Activated naive CD4-positive, alpha-beta T cell treated with anti-CD3 and anti-CD28 coated beads, Interleukin-2, amount 50 U/mL, for 24 hours (primary cell): ENCODE results near the gene ERBB3.
A peak's percentile ranks its signal among the peaks of the same experiment; 100 is the strongest.

ENCODE experiments used
- H3K27ac Mint-ChIP-seq: one replicate; pipeline ENCODE4 v1.8.0; 2021; ENCODE audit warnings: mild to moderate bottlenecking, mixed read lengths
- H3K27me3 Mint-ChIP-seq: one replicate; pipeline ENCODE4 v1.8.0; 2021; ENCODE audit warnings: mixed read lengths
- H3K36me3 Mint-ChIP-seq: one replicate; pipeline ENCODE4 v1.8.0; 2021; ENCODE audit warnings: mixed read lengths
- H3K4me1 Mint-ChIP-seq: one replicate; pipeline ENCODE4 v1.8.0; 2021; ENCODE audit warnings: mixed read lengths
- H3K4me3 Mint-ChIP-seq: one replicate; pipeline ENCODE4 v1.8.0; 2021; ENCODE audit warnings: mild to moderate bottlenecking, mixed read lengths
- H3K9me3 Mint-ChIP-seq: one replicate; pipeline ENCODE4 v1.8.0; 2021; ENCODE audit warnings: mixed read lengths

The ERBB3 gene

GRCh38 chr12:56117778-56118687 lies 38.1 kb downstream of the ERBB3 start, which contains the start of gene ZC3H10:
TSS of gene ZC3H10 (plus strand) at chr12:56118266. CDS start at chr12:56120563, 2,297 bp downstream.
- peaks cover 20% of the 10 kb centered on the region for H3K4me1 Mint-ChIP-seq
- peaks cover 18% of the 10 kb centered on the region for H3K36me3 Mint-ChIP-seq
- peak within 1 kb of the TSS; percentile 95 for H3K4me3 Mint-ChIP-seq
- no peaks in the 10 kb centered on the region for H3K9me3 Mint-ChIP-seq
- H3K27me3 Mint-ChIP-seq, result no peaks in the 10 kb centered on the region
- H3K27ac Mint-ChIP-seq, result peak within 1 kb of the TSS; percentile 95

GRCh38 chr12:56118688-56119357 lies 38.9 kb downstream of the ERBB3 start:
- Mint-ChIP-seq H3K27ac (peak overlapping the region; percentile 91), H3K4me1 (peaks cover 23% of the 10 kb centered on the region), H3K9me3 (no peaks in the 10 kb centered on the region), H3K36me3 (peaks cover 14% of the 10 kb centered on the region), H3K27me3 (no peaks in the 10 kb centered on the region), H3K4me3 (peak overlapping the region; percentile 95)

- peaks cover 14% of the 10 kb centered on the region for H3K36me3 Mint-ChIP-seq
- peak overlapping the region; percentile 95 for H3K4me3 Mint-ChIP-seq
- no peaks in the 10 kb centered on the region for H3K27me3 Mint-ChIP-seq
- H3K27ac Mint-ChIP-seq, result peak overlapping the region; percentile 91
- H3K4me1 Mint-ChIP-seq, result peaks cover 29% of the 10 kb centered on the region
- no peaks in the 10 kb centered on the region for H3K9me3 Mint-ChIP-seq
Measured at GRCh38 chr12:56119361-56119796, 39.4 kb downstream of the ERBB3 start.

DNA sequence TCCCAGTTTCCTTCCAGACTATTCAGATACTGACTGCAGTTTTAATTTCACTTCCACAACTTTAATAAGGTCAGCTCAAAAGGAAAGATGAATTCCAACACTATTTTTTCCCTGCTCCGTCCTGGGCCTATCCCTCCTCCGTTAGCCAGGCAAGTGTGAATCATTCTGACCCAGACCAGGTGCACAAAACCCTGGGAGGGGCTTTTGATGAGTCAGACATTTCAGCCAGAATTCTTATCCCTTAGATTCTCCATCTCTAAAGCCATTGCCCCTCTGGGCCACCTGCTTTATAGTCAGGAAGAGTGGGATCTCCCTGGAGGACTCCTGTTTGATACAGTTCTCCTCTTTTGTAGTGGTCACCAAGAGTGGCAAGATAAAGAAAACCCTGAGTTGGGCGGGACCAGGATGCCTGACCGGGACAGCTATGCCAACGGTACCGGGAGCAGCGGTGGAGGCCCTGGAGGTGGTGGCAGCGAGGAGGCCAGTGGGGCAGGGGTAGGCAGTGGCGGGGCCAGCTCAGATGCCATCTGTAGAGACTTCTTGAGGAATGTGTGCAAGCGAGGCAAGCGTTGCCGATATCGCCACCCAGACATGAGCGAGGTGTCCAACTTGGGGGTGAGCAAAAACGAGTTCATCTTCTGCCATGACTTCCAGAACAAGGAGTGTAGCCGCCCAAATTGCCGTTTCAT lies 40.3 kb downstream of the ERBB3 start:
- H3K4me3 Mint-ChIP-seq, result peak overlapping the region; percentile 19
- peak overlapping the region; percentile 35 for H3K27ac Mint-ChIP-seq
- no peaks in the 10 kb centered on the region for H3K9me3 Mint-ChIP-seq
- H3K36me3 Mint-ChIP-seq, result peaks cover 14% of the 10 kb centered on the region
- peaks cover 34% of the 10 kb centered on the region for H3K4me1 Mint-ChIP-seq
- H3K27me3 Mint-ChIP-seq, result no peaks in the 10 kb centered on the region

DNA sequence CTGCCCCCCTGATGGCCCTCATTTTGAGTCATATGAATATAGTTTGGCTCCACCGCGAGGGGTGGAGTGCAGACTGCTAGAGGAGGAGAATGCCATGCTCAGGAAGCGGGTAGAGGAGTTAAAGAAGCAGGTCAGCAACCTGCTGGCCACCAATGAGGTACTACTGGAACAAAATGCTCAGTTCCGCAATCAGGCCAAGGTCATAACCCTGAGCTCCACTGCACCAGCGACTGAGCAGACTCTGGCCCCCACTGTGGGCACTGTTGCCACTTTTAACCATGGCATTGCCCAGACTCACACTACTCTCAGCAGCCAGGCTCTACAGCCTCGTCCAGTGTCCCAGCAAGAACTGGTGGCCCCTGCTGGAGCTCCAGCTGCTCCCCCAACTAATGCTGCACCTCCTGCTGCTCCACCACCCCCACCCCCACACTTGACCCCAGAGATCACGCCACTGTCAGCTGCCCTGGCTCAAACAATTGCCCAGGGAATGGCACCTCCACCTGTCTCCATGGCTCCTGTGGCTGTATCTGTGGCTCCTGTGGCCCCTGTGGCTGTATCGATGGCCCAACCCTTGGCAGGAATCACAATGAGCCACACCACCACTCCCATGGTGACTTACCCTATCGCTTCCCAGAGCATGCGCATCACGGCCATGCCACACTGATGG lies 41.4 kb downstream of the ERBB3 start:
- peak overlapping the region; percentile 51 for H3K27ac Mint-ChIP-seq

GRCh38 chr12:56122637-56123036 lies 42.7 kb downstream of the ERBB3 start:
- H3K36me3 Mint-ChIP-seq, result peaks cover 3% of the 10 kb centered on the region
- H3K27ac Mint-ChIP-seq, result no peak overlapping the region
- peaks cover 53% of the 10 kb centered on the region for H3K4me1 Mint-ChIP-seq
- no peaks in the 10 kb centered on the region for H3K27me3 Mint-ChIP-seq
- H3K4me3 Mint-ChIP-seq, result no peak overlapping the region
- no peaks in the 10 kb centered on the region for H3K9me3 Mint-ChIP-seq

More for the DNA sequence above, 41.4 kb downstream of the ERBB3 start:
- H3K4me3 Mint-ChIP-seq, result no peak overlapping the region
- H3K4me1 Mint-ChIP-seq, result peaks cover 40% of the 10 kb centered on the region
- H3K9me3 Mint-ChIP-seq, result no peaks in the 10 kb centered on the region
- no peaks in the 10 kb centered on the region for H3K27me3 Mint-ChIP-seq
- peaks cover 14% of the 10 kb centered on the region for H3K36me3 Mint-ChIP-seq

DNA sequence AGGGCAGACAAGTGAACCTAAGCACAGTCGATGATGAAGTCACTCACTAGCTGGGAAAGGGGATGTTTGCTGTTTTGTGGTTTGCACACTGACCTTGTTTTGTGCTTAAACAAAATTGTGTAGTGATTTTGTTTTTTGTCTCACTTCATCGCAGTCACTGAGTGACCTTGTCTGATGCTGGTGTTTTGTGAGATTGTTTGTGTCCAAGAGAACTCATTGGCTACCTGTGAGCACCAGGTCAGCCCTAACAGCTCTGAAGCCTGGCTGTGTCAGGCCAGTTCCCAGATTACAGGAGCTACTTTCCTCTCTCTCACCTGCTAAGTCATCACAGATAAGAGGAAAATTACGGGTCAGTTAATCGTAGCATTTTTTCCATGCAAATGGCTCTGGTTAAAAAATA lies 44.2 kb downstream of the ERBB3 start:
- Mint-ChIP-seq H3K9me3 (no peaks in the 10 kb centered on the region), H3K4me1 (peaks cover 47% of the 10 kb centered on the region), H3K4me3 (no peak overlapping the region), H3K36me3 (no peaks in the 10 kb centered on the region), H3K27ac (no peak overlapping the region), H3K27me3 (no peaks in the 10 kb centered on the region)

- H3K4me1 Mint-ChIP-seq, result peaks cover 60% of the 10 kb centered on the region
- peaks cover 3% of the 10 kb centered on the region for H3K36me3 Mint-ChIP-seq
- H3K9me3 Mint-ChIP-seq, result no peaks in the 10 kb centered on the region
- peak overlapping the region; percentile 74 for H3K27ac Mint-ChIP-seq
- no peaks in the 10 kb centered on the region for H3K27me3 Mint-ChIP-seq
- peak overlapping the region; percentile 92 for H3K4me3 Mint-ChIP-seq
Measured at GRCh38 chr12:56126732-56127239, 46.8 kb downstream of the ERBB3 start.

DNA sequence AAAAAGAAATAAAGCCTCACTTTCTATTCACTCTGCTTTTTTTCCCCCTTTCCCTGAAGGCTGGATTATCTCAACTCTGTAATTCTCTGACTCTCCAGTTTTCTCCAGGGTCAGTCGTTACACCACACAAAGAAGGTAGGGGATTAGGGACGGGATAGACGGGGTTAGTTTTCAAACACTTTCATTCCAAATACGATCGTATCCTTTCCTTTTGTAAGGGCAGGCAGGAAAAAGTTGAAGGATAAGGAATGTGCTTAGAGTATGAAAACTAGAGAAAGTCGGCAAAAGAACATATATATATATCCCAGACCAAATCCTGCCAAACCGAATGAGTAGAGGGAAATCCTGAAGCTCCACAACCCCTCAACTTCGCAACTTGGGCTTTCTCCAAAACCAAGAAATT lies 47.5 kb downstream of the ERBB3 start:
- H3K27ac Mint-ChIP-seq, result peak overlapping the region; percentile 93
- H3K36me3 Mint-ChIP-seq, result peaks cover 5% of the 10 kb centered on the region
- no peaks in the 10 kb centered on the region for H3K27me3 Mint-ChIP-seq
- H3K4me3 Mint-ChIP-seq, result peak overlapping the region; percentile 92
- H3K9me3 Mint-ChIP-seq, result no peaks in the 10 kb centered on the region
- H3K4me1 Mint-ChIP-seq, result peaks cover 67% of the 10 kb centered on the region

DNA sequence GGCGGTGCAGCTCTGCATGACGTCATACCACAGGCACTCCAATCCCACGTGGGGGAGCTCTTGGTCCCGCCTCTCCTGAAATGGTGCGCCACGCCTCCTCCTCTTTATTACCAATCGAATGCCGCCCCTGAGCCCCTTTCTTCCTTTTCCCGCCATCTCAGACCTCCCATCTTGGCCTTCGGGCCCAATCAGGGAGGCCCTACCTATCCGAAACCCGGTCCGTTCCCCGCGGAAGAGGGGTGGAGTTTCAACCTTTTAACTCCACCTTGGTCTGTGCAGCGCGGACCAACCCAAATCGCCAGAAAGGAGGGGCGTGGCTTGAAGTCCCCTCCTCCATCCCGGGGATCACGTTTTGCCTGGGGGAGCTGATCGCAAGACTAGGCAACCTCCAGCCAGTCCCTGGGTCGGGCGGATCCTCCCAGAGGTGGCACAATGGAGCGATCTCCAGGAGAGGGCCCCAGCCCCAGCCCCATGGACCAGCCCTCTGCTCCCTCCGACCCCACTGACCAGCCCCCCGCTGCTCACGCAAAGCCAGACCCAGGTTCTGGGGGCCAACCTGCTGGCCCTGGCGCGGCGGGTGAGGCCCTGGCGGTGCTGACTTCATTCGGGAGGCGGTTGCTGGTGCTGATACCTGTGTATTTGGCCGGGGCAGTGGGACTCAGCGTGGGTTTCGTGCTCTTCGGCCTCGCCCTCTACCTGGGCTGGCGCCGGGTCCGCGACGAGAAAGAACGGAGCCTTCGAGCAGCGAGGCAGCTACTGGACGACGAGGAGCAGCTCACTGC lies 48.1 kb downstream of the ERBB3 start, which contains the start of gene ESYT1:
ESYT1 (plus strand) TSS at position 380 of the 782 bp plus-strand sequence; CDS start at position 433, 53 bp downstream.
- Mint-ChIP-seq H3K4me3 (peak within 1 kb of the TSS; percentile 92), H3K4me1 (peaks cover 70% of the 10 kb centered on the region), H3K27ac (peak within 1 kb of the TSS; percentile 95), H3K36me3 (peaks cover 5% of the 10 kb centered on the region), H3K27me3 (no peaks in the 10 kb centered on the region), H3K9me3 (no peaks in the 10 kb centered on the region)

- H3K27ac Mint-ChIP-seq, result peak overlapping the region; percentile 95
Measured at GRCh38 chr12:56128670-56129205, 48.8 kb downstream of the ERBB3 start.

DNA sequence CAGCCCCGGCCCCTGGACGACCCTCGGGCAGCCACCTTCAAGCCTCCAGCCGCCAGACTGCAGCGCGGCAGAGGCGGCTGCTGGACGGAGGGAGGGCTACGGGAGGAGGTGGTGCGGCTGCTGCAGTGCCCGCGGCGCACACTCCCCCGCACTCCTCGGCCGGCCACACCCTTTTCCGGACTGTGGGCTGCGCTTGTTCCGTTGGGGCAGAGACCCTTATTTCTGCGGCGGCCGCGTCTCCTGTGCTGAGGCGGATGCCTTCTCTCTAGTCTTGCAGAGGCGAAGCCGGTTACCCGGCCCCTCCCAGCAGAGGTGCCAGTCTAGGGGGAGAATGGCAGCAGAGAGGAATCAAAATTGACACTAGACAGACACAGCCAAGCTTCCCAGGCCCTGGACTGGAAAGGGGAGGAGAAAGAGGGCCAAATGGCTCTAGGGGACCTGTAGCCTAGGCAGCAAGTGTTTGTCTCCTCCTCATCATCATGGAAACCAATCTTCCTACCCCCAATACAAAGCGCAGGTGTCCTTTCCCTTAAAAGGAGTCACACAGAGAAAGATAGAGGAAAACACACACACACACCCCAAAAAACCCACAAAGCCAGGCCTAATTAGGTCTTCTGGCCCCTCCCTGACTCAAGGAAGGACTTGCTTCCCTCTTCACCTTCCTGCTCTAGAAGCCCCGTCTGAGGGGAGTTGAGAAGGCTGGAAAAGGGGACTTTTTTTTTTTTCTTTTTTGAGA lies 49.4 kb downstream of the ERBB3 start:
- Mint-ChIP-seq H3K27me3 (no peaks in the 10 kb centered on the region), H3K4me3 (peak overlapping the region; percentile 92), H3K36me3 (peaks cover 13% of the 10 kb centered on the region), H3K4me1 (peaks cover 68% of the 10 kb centered on the region), H3K27ac (peak overlapping the region; percentile 95), H3K9me3 (no peaks in the 10 kb centered on the region)

More at GRCh38 chr12:56128670-56129205, 48.8 kb downstream of the ERBB3 start:
- Mint-ChIP-seq H3K27me3 (no peaks in the 10 kb centered on the region), H3K9me3 (no peaks in the 10 kb centered on the region), H3K4me1 (peaks cover 72% of the 10 kb centered on the region), H3K4me3 (peak overlapping the region; percentile 92), H3K36me3 (peaks cover 9% of the 10 kb centered on the region)

- peaks cover 14% of the 10 kb centered on the region for H3K36me3 Mint-ChIP-seq
- no peaks in the 10 kb centered on the region for H3K9me3 Mint-ChIP-seq
- H3K4me3 Mint-ChIP-seq, result peak overlapping the region; percentile 92
- H3K27ac Mint-ChIP-seq, result peak overlapping the region; percentile 93
- H3K27me3 Mint-ChIP-seq, result no peaks in the 10 kb centered on the region
- peaks cover 65% of the 10 kb centered on the region for H3K4me1 Mint-ChIP-seq
Measured at GRCh38 chr12:56129942-56130495, 50.1 kb downstream of the ERBB3 start.
